GM23338 (cell line): Measurements from ENCODE around the gene MAGI1.

Experiments used
- CREB1 ChIP-seq: fragments of 250-450 bp; sonication (Bioruptor Pico); IDR thresholded peaks from 2 replicates; pipeline ENCODE4 v1.5.0; 2020; ENCODE audit warnings: low read depth, mild to moderate bottlenecking, moderate library complexity
- CTCF ChIP-seq, 2 experiments: fragments of 200-600 bp in 1 of 2; sonication (generic) in 1 of 2; conservative IDR thresholded peaks; 2 replicates each; pipeline versions ENCODE4 v1.5.1 to v1.6.1; 2016 to 2017; ENCODE audit warnings: antibody characterized with exemption in 2 of 2, low read depth in 2 of 2, mild to moderate bottlenecking in 2 of 2, moderate library complexity in 1 of 2
- EZH2 ChIP-seq: fragments of 200-600 bp; sonication (generic); IDR thresholded peaks from one replicate; pipeline ENCODE4 v1.8.0; 2017; ENCODE audit warnings: antibody characterized with exemption, mild to moderate bottlenecking, low read depth; ENCODE audit not compliant: unreplicated experiment
- EZH2phosphoT487 ChIP-seq: fragments of 200-600 bp; sonication (generic); IDR thresholded peaks from one replicate; pipeline ENCODE4 v1.8.1; 2018; ENCODE audit warnings: antibody characterized with exemption; ENCODE audit not compliant: unreplicated experiment
- NANOG ChIP-seq: IDR thresholded peaks from 2 replicates; pipeline ENCODE4 v1.6.1; 2016; ENCODE audit warnings: antibody characterized with exemption, borderline replicate concordance
- POLR2AphosphoS5 ChIP-seq: IDR thresholded peaks from 2 replicates; pipeline ENCODE4 v1.6.1; 2016; ENCODE audit warnings: antibody characterized with exemption, low read depth
- REST ChIP-seq: IDR thresholded peaks from one replicate; pipeline ENCODE4 v1.6.1; 2018; ENCODE audit warnings: antibody characterized with exemption; ENCODE audit not compliant: unreplicated experiment
- ZNF331 ChIP-seq: fragments of 250-450 bp; sonication (Bioruptor Pico); IDR thresholded peaks from 2 replicates; pipeline ENCODE4 v1.5.0; 2020; ENCODE audit warnings: low read depth, mild to moderate bottlenecking, moderate library complexity
- TF ChIP-seq, protein P1 (sequence below): fragments of 250-450 bp; sonication (Bioruptor Pico); IDR thresholded peaks from 2 replicates; pipeline ENCODE4 v1.5.0; 2020; ENCODE audit warnings: mild to moderate bottlenecking, moderate library complexity

DNA sequence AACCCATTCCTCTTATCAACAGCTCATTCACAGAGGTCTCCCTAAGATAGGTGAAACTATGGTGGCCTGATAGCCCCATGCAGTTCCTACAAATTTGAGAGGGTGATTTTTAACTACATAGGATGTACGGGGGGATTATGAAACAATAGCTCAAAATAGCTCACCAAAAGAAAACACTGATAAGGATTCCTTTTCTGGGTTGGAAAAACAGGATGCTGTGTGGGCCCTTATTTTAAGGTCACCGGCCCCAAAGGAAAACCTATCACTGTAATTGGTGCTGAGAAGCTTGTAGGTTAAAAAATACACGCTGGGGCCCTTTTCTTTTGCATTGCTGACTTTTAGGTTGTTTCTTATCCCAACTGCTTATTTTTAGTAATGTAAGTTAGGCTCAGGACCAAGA is 627.4 kb downstream of the MAGI1 start:
- TF ChIP-seq POLR2AphosphoS5: no peak
- TF ChIP-seq EZH2: no peak
- TF ChIP-seq CTCF (conservative IDR thresholded peaks at IDR 0.05; ENCODE audit: low read depth in 2 of 2): no peak
- no peak for TF ChIP-seq EZH2phosphoT487
- no peak for TF ChIP-seq CREB1 (CRISPR knock-in tag)
- TF ChIP-seq, protein P1, sequence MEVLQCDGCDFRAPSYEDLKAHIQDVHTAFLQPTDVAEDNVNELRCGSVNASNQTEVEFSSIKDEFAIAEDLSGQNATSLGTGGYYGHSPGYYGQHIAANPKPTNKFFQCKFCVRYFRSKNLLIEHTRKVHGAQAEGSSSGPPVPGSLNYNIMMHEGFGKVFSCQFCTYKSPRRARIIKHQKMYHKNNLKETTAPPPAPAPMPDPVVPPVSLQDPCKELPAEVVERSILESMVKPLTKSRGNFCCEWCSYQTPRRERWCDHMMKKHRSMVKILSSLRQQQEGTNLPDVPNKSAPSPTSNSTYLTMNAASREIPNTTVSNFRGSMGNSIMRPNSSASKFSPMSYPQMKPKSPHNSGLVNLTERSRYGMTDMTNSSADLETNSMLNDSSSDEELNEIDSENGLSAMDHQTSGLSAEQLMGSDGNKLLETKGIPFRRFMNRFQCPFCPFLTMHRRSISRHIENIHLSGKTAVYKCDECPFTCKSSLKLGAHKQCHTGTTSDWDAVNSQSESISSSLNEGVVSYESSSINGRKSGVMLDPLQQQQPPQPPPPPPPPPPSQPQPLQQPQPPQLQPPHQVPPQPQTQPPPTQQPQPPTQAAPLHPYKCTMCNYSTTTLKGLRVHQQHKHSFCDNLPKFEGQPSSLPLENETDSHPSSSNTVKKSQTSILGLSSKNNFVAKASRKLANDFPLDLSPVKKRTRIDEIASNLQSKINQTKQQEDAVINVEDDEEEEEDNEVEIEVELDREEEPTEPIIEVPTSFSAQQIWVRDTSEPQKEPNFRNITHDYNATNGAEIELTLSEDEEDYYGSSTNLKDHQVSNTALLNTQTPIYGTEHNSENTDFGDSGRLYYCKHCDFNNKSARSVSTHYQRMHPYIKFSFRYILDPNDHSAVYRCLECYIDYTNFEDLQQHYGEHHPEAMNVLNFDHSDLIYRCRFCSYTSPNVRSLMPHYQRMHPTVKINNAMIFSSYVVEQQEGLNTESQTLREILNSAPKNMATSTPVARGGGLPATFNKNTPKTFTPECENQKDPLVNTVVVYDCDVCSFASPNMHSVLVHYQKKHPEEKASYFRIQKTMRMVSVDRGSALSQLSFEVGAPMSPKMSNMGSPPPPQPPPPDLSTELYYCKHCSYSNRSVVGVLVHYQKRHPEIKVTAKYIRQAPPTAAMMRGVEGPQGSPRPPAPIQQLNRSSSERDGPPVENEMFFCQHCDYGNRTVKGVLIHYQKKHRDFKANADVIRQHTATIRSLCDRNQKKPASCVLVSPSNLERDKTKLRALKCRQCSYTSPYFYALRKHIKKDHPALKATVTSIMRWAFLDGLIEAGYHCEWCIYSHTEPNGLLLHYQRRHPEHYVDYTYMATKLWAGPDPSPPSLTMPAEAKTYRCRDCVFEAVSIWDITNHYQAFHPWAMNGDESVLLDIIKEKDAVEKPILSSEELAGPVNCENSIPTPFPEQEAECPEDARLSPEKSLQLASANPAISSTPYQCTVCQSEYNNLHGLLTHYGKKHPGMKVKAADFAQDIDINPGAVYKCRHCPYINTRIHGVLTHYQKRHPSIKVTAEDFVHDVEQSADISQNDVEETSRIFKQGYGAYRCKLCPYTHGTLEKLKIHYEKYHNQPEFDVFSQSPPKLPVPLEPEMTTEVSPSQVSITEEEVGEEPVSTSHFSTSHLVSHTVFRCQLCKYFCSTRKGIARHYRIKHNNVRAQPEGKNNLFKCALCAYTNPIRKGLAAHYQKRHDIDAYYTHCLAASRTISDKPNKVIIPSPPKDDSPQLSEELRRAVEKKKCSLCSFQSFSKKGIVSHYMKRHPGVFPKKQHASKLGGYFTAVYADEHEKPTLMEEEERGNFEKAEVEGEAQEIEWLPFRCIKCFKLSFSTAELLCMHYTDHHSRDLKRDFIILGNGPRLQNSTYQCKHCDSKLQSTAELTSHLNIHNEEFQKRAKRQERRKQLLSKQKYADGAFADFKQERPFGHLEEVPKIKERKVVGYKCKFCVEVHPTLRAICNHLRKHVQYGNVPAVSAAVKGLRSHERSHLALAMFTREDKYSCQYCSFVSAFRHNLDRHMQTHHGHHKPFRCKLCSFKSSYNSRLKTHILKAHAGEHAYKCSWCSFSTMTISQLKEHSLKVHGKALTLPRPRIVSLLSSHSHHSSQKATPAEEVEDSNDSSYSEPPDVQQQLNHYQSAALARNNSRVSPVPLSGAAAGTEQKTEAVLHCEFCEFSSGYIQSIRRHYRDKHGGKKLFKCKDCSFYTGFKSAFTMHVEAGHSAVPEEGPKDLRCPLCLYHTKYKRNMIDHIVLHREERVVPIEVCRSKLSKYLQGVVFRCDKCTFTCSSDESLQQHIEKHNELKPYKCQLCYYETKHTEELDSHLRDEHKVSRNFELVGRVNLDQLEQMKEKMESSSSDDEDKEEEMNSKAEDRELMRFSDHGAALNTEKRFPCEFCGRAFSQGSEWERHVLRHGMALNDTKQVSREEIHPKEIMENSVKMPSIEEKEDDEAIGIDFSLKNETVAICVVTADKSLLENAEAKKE (CRISPR knock-in tag): no peak
- no peak for TF ChIP-seq REST
- no peak for TF ChIP-seq NANOG
- no peak for TF ChIP-seq ZNF331
